Suprapubic skin (tissue), 4 donors: ENCODE results near the gene DAGLA. TPM values are rescaled to one million over a fixed set of nuclear protein-coding genes. Genes with fewer than 3 reads are reported as not detected.
"Not testable (repeated sequence)": the region's sequence is repeated elsewhere in the genome, so short reads cannot be mapped to it uniquely, and the experiment has no call there.

ENCODE experiments used
- DNase-seq, 2 donors: peaks; one replicate each; pipeline ENCODE4 v3.0.0-alpha.2; 2019; ENCODE audit warnings: low spot score in 2 of 2
- H3K27ac ChIP-seq: fragments of 200-600 bp; sonication (generic); one replicate; pipeline ENCODE4 v1.5.1; 2019
- H3K27me3 ChIP-seq: fragments of 200-600 bp; sonication (generic); one replicate; pipeline ENCODE4 v1.5.1; 2019
- H3K36me3 ChIP-seq: fragments of 200-600 bp; sonication (generic); one replicate; pipeline ENCODE4 v1.5.1; 2019
- H3K4me1 ChIP-seq: fragments of 200-600 bp; sonication (generic); one replicate; pipeline ENCODE4 v1.5.1; 2019
- H3K4me3 ChIP-seq: fragments of 200-600 bp; sonication (generic); one replicate; pipeline ENCODE4 v1.5.1; 2019; ENCODE audit warnings: mild to moderate bottlenecking
- H3K9me3 ChIP-seq: fragments of 200-600 bp; sonication (generic); one replicate; pipeline ENCODE4 v1.5.1; 2019
- EP300 ChIP-seq: sonication (generic); formaldehyde crosslinking; IDR thresholded peaks from one replicate; pipeline ENCODE4 v1.6.1; 2017; ENCODE audit warnings: antibody characterized with exemption
- POLR2A ChIP-seq, 2 donors: fragments of 450-650 bp; IDR thresholded peaks; one replicate each; pipeline ENCODE4 v1.6.1; 2017; ENCODE audit warnings: antibody characterized with exemption in 2 of 2, mild to moderate bottlenecking in 2 of 2, moderate library complexity in 2 of 2
- POLR2AphosphoS5 ChIP-seq, 3 donors: sonication (generic); formaldehyde crosslinking; IDR thresholded peaks; one replicate each; pipeline ENCODE4 v1.6.1; 2017; ENCODE audit warnings: antibody characterized with exemption in 3 of 3
- WGBS: methylation state at CpG from one replicate; pipeline ENCODE4 v1.1.5; 2018; 5-methylcytosine and 5-hydroxymethylcytosine counted together
- total RNA-seq, 4 donors: library from RNA; depleted of rRNA; stranded (reverse); fragments of >200 nt; gene quantifications; one replicate each; pipeline ENCODE4 v1.1.0, GENCODE V29; 2016
- TF ChIP-seq, protein P1 (sequence below), 2 donors: fragments of 200-600 bp in 1 of 2; fragments of 450-650 bp in 1 of 2; sonication (generic) in 1 of 2; IDR thresholded peaks; one replicate each; pipeline ENCODE4 v1.5.1; 2016 to 2019; ENCODE audit warnings: antibody characterized with exemption in 2 of 2, mild to moderate bottlenecking in 1 of 2, moderate library complexity in 1 of 2

Gene DAGLA
- total RNA-seq, 4 donors from 2014 or later = 0.64 to 1.2 (median 0.87) TPM

GRCh38 chr11:61650781-61651571 is 29.2 kb upstream of the DAGLA start:
- Histone ChIP-seq H3K4me3 (no peak overlapping the region), H3K36me3 (no peaks in the 10 kb centered on the region), H3K9me3 (no peaks in the 10 kb centered on the region), H3K27me3 (peaks cover 15% of the 10 kb centered on the region), H3K4me1 (no peaks in the 10 kb centered on the region), H3K27ac (no peak overlapping the region)
- 90% methylated on average over 14 of the region's 17 CpGs for WGBS
- no peak for TF ChIP-seq EP300
- no peak for DNase-seq

GRCh38 chr11:61652135-61652534 is 28.1 kb upstream of the DAGLA start:
- H3K27ac ChIP-seq = no peak overlapping the region
- H3K27me3 ChIP-seq = peaks cover 19% of the 10 kb centered on the region
- TF ChIP-seq, protein P1, sequence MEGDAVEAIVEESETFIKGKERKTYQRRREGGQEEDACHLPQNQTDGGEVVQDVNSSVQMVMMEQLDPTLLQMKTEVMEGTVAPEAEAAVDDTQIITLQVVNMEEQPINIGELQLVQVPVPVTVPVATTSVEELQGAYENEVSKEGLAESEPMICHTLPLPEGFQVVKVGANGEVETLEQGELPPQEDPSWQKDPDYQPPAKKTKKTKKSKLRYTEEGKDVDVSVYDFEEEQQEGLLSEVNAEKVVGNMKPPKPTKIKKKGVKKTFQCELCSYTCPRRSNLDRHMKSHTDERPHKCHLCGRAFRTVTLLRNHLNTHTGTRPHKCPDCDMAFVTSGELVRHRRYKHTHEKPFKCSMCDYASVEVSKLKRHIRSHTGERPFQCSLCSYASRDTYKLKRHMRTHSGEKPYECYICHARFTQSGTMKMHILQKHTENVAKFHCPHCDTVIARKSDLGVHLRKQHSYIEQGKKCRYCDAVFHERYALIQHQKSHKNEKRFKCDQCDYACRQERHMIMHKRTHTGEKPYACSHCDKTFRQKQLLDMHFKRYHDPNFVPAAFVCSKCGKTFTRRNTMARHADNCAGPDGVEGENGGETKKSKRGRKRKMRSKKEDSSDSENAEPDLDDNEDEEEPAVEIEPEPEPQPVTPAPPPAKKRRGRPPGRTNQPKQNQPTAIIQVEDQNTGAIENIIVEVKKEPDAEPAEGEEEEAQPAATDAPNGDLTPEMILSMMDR (IDR thresholded peaks at IDR 0.05) = no peak
- no peak for TF ChIP-seq POLR2A (IDR thresholded peaks at IDR 0.05)
- no peak for TF ChIP-seq EP300
- no peak for TF ChIP-seq POLR2AphosphoS5 (IDR thresholded peaks at IDR 0.05)
- H3K4me3 ChIP-seq = no peak overlapping the region
- DNase-seq = no peak
- no peaks in the 10 kb centered on the region for H3K4me1 ChIP-seq
- 72% methylated on average over 1 of the region's 1 CpG for WGBS
- H3K36me3 ChIP-seq = no peaks in the 10 kb centered on the region
- no peaks in the 10 kb centered on the region for H3K9me3 ChIP-seq

GRCh38 chr11:61654397-61654829 is 25.8 kb upstream of the DAGLA start:
- Histone ChIP-seq H3K27me3 (peaks cover 19% of the 10 kb centered on the region), H3K27ac (no peak overlapping the region), H3K9me3 (no peaks in the 10 kb centered on the region), H3K4me1 (peaks cover 3% of the 10 kb centered on the region), H3K36me3 (no peaks in the 10 kb centered on the region), H3K4me3 (no peak overlapping the region)
- WGBS = 40% methylated on average over 7 of the region's 7 CpGs
- peak in 1 of 2 donors; percentile 81 for DNase-seq
- TF ChIP-seq POLR2AphosphoS5 (IDR thresholded peaks at IDR 0.05) (no peak), EP300 (no peak), POLR2A (IDR thresholded peaks at IDR 0.05) (no peak)
- TF ChIP-seq, protein P1 (IDR thresholded peaks at IDR 0.05) = no peak

DNA sequence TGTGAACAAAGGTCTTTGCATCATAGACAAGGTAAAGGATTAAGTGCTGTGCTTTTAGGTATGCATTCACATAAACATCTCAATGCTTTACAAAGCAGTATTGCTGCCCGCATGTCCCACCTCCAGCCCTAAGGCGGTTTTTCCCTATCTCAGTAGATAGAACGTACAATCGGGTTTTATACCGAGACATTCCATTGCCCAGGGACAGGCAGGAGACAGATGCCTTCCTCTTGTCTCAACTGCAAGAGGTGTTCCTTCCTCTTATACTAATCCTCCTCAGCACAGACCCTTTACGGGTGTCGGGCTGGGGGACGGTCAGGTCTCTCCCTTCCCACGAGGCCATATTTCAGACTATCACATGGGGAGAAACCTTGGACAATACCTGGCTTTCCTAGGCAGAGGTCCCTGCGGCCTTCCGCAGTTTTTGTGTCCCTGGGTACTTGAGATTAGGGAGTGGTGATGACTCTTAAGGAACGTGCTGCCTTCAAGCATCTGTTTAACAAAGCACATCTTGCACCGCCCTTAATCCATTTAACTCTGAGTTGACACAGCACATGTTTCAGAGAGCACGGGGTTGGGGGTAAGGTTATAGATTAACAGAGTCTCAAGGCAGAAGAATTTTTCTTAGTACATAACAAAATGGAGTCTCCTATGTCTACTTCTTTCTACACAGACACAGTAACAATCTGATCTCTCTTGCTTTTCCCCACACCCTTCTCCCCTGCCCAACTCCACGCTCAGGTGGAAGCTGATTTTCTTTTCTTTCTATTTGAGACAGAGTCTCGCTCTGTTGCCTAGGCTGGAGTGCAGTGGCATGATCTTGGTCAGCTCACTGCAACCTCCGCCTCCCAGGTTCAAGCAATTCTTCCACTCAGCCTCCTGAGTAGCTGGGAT is 24.7 kb upstream of the DAGLA start:
- not testable (repeated sequence) for DNase-seq, H3K27ac ChIP-seq
- 56% methylated on average over 14 of the region's 17 CpGs for WGBS

DNA sequence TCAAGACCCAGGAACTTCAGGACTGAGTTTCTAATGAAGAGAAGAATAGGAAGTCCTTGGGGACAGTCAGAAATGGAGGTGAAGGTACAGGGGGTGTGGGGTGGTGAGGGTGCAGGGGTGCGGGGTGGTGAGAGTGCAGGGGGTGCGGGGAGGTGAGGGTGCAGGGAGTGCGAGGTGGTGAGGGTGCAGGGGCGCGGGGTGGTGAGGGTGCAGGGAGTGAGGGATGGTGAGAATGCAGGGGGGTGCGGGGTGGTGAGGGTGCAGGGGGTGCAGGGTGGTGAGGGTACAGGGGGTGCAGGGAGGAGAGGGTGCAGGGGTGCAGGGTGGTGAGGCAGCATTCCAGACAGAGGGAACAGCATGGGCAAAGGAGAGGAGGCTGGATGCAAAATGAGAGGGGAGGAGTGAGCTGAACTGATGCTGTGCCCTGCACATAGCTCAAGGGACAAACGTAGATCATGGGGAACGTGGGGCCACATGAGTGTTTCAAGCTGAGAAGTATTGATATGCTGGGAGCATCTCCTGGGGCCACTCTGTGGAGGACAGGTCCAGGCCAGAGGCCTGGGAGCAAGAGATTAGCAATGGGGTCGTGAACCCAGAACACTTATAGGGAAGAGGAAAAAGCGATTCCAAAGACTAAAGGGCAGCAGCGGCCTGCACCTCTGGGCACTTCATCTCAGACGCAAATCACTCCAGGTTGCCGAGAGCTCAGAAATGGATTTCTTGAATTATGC is 23.7 kb upstream of the DAGLA start:
- Histone ChIP-seq H3K4me1 (peaks cover 3% of the 10 kb centered on the region), H3K4me3 (no peak overlapping the region), H3K36me3 (no peaks in the 10 kb centered on the region), H3K27me3 (peaks cover 19% of the 10 kb centered on the region), H3K9me3 (no peaks in the 10 kb centered on the region), H3K27ac (no peak overlapping the region)
- no peak for TF ChIP-seq EP300
- TF ChIP-seq, protein P1 (IDR thresholded peaks at IDR 0.05) = no peak
- no peak for TF ChIP-seq POLR2A (IDR thresholded peaks at IDR 0.05)
- no peak for TF ChIP-seq POLR2AphosphoS5 (IDR thresholded peaks at IDR 0.05)
- DNase-seq = no peak
- 83% methylated on average over 13 of the region's 13 CpGs for WGBS

More for the DNA sequence above, 24.7 kb upstream of the DAGLA start:
- not testable (repeated sequence) for H3K4me1 ChIP-seq, H3K36me3 ChIP-seq, H3K9me3 ChIP-seq, H3K4me3 ChIP-seq
- peaks cover 19% of the 10 kb centered on the region for H3K27me3 ChIP-seq
